Epithelial cell of prostate (primary cell): ENCODE results near the gene CTSK.
"Not testable (repeated sequence)": the region's sequence is repeated elsewhere in the genome, so short reads cannot be mapped to it uniquely, and the experiment has no call there.

Source experiments
- DNase-seq: peaks from one replicate; pipeline ENCODE4 v3.0.0-alpha.2; 2011; ENCODE audit warnings: low read depth, low spot score
- H3K27ac ChIP-seq: fragments of 450-650 bp; 2 replicates; pipeline ENCODE4 v1.5.1; 2017; ENCODE audit warnings: mild to moderate bottlenecking

CTSK gene

GRCh38 chr1:150808121-150808520, at the start of gene CTSK:
Gene CTSK, minus strand, starts transcription at chr1:150808260. Its CDS starts 1,455 bp downstream, at chr1:150806805.
- H3K27ac ChIP-seq: no peak within 1 kb of the TSS
- DNase-seq: no peak

GRCh38 chr1:150852734-150853133, 44.7 kb upstream of the CTSK start:
- not testable (repeated sequence) for DNase-seq, H3K27ac ChIP-seq

DNA sequence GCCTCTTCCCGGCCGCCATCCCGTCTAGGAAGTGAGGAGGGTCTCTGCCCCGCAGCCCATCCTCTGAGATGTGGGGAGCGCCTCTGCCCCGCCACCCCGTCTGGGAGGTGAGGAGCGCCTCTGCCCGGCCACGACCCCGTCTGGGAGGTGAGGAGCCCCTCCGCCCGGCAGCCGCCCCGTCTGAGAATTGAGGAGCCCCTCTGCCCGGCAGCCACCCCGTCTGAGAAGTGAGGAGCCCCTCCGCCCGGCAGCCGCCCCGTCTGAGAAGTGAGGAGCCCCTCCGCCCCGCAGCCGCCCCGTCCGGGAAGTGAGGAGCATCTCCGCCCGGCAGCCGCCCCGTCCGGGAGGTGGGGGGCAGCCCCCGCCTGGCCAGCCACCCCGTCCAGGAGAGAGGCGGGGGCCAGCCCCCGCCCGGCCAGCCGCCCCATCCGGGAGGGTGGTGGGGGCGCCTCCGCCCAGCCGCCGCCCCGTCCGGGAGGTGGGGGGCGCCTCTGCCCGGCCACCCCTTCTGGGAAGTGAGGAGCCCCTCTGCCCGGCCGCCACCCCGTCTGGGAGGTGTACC, 42.8 kb upstream of the CTSK start:
- not testable (repeated sequence) for DNase-seq, H3K27ac ChIP-seq

DNA sequence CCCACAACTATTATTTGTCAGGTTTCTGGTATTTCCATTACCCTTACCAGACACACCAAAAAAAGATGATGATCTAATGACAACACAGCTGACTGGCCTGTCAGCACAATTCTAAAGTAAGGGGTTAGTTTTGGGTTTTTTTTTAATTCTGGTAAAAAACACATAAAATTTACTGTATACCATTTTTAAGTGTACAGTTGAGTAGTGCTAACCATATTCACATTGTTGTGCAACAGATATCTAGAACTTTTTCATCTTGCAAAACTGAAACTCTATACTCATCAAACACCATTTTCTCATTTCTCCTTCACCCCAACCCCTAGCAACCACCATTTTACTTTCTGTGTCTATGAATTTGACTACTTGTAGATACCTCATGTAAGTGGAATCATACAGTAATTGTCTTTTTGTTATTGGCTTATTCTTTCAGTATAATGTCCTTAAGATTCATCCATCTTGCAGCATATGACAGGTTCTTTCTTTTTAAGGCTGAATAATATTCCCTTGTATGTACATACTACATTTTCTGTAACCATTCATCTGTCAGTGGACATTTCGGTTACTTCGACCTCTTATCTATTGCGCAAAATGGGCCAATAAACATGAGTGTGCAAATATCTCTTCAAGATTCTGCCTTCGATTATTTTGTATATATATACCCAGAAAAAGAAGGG, 38.5 kb upstream of the CTSK start:
- no peak overlapping the region for H3K27ac ChIP-seq
- no peak for DNase-seq

- no peak for DNase-seq
- no peak overlapping the region for H3K27ac ChIP-seq
These were observed 35.4 kb upstream of the CTSK start for GRCh38 chr1:150843474-150843873.

DNA sequence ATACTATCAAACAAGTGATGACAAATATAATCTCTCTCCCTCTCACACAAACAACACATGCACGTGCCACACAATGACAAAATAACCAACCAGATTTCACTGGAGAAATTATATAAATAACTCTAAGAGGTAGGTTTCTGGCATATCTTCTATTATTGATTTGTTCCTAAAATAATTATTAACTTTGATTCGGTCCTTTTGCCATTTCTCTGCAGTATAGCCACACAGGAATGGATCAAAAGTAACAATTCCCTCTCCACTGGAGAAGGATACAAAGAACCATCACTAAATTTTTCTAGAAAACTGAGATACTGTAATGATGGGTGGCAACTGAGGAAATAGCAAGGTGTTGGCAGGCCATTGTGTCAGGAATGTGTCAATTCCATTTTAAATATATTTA, 34.9 kb upstream of the CTSK start:
- H3K27ac ChIP-seq: no peak overlapping the region
- no peak for DNase-seq

- no peak overlapping the region for H3K27ac ChIP-seq
- DNase-seq: no peak
These were observed 34.3 kb upstream of the CTSK start for GRCh38 chr1:150842343-150842742.

GRCh38 chr1:150841626-150842025, 33.6 kb upstream of the CTSK start:
- DNase-seq: no peak
- no peak overlapping the region for H3K27ac ChIP-seq

DNA sequence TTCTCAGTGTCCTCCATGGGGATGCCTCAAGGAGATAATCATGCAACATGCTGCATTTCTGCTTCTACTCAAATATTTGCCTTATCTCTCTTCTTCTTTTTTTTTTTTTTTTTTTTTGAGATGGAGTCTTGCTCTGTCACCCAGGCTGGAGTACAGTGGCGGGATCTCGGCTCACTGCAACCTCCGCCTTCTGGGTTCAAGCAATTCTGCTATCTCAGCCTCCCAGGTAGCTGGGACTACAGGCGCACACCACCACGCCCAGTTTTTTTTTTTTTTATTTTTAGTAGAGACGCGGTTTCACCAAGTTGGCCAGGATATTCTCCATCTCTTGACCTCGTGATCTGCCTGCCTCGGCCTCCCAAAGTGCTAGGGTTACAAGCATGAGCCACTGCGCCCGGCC, 32.8 kb upstream of the CTSK start:
- H3K27ac ChIP-seq: not testable (repeated sequence)

DNA sequence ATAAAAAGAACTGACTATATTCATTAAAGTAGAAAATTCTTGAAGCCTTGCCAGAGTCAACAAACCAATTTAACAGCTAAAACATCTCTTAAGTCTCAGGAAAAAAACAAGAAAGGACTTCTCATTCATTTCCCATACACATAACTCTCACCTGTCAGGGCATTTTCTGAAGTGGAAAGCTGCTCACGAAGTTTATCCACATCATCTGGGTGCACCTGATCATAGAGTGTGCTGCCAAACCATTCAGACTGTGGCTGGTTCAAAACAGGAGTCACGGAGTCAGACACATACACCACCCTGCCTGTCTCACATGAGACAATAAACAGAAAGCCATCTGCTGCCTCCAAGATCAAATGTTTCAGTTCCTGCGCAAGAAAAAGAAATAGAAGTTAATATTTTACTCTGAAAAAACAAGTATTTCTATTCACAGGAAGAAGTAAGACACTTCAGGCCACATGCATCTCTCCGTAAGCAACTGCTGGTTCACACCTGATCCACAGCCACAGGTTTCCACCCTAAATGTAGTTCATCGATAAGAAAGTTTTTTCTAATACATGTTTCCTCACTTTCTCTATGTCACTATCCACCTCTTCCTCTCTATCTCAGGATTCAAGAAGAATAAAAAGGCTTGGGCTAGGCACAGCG, 28.2 kb upstream of the CTSK start:
- DNase-seq: no peak
- H3K27ac ChIP-seq: no peak overlapping the region

More for the DNA sequence above, 32.8 kb upstream of the CTSK start:
- DNase-seq: not testable (repeated sequence)

- not testable (repeated sequence) for H3K27ac ChIP-seq, DNase-seq
These were observed 25.9 kb upstream of the CTSK start for GRCh38 chr1:150833961-150834360.

DNA sequence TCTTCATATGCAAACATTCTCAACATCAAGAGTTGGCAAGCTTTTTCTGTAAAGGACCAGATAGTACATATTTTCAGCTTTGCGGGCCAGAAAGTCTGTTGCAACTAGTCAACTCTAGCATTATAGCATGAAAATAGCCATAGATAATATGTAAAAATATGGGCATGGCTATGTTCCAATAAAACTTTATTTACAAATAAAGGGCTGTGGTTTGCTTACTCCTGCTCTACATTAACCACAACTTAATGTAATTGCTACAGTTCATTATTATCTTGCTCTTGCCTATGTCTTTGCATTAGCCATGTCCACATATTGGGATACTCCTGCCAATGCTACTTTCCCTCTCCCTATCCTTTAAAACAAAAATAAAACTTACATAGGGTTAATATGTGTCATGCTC, 24.5 kb upstream of the CTSK start:
- no peak for DNase-seq
- no peak overlapping the region for H3K27ac ChIP-seq

DNA sequence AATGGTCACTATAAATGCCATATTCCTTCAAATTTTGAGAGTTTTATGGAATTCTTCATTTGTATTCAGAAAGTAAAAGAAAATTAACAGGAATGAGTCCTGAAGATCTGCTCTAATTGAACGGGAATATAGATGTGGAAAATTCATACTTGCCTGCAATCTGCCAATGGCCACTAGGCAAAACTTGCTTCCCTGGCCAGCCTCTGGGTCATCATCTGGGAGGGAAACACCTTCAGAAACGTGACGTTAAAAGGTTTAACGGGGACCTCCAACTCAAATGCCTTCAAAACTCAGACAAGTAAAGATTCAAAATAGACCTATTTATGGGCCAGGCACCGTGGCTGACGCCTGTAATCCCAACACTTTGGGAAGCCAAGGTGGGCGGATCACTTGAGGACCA, 21.7 kb upstream of the CTSK start:
- no peak for DNase-seq
- no peak overlapping the region for H3K27ac ChIP-seq

GRCh38 chr1:150826299-150826698, 18.2 kb upstream of the CTSK start:
- H3K27ac ChIP-seq: no peak overlapping the region
- DNase-seq: no peak

DNA sequence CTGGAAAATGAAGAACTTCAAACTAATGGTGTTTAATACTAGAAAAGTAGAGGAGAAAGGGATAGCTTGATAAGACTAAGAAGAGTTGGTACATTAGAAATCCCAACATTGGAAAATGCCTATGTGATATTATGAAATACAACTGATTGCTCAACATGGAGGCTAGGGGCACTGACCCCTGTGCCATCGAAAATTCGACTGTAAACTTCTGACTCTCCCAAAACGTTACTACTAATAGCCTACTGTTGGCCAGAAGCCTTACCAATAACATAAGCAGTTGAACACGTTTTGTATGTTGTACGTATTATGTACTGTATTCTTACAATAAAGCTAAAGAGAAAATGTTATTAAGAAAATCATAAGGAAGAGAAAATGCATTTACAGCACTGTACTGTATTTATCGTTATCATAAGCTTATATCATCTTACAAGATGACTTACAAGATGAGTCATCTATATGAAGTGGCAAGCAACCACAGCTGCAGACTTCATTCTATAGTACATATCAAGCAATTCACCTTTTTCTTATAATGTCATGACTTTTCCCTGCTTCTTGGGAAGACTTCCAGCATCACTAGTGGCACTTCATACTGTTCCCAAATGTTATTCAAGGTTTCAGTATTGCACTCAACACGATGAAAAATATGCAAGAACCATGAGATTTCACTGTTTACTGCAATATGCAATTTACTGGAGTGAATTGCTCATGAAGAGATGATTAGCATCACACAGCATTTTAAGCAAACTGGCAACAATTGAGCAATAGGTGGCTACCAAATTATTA, 12.9 kb upstream of the CTSK start:
- no peak for DNase-seq
- no peak overlapping the region for H3K27ac ChIP-seq

DNA sequence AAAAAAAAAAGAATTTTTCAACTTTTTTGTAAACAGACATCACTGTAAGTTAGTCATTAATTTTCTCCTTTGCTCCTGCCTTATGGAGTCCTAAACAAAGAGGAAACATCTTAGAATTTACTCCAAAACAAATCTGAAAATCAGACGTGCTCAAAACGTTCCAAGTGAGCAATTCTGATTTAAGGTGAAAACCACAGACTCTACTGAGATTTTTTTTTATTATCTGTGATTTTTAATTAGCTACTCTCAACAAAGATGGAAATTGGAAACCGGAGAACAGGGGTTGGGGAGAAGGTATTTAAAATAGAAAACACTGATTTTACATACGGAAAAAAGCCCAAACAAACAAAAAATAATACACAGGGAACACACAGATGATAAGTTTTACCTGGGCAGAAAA, 7.8 kb upstream of the CTSK start:
- no peak for DNase-seq
- H3K27ac ChIP-seq: no peak overlapping the region

DNA sequence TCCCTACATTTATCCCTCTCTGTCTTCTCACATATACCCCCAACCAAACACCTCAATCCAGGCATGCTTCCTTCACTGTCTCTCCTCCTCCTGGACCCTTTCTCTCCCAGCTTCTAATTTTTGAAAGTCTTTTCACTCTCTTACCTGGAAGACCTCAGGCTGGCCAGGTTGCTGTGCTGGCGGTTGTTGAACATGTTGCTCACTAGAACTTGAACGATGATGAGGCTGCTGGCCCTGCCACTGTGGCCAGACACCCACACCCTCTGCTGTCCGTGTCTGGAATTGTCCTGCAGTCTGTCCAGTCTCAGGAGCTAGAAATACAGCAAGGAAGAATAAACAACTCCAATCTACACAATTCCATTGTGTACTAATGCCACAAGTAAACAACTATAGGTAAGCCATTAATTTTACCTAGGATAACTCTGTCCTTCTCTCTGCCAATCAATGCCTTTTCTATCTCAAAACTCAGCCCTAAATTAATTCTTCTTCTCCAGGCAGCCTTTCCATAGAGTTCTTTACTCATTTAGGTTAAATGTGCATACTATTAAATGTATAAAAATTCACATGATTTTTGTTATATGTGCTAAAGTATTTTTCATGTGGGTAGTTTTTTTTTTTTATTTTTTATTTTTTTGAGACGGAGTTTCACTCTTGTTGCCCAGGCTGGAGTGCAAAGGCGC, 5.1 kb upstream of the CTSK start:
- no peak overlapping the region for H3K27ac ChIP-seq
- DNase-seq: peak; percentile 24

- H3K27ac ChIP-seq: no peak overlapping the region
- no peak for DNase-seq
These were observed 3.0 kb upstream of the CTSK start for GRCh38 chr1:150810958-150811659.

- H3K27ac ChIP-seq: peak overlapping the region; percentile 46
- DNase-seq: peak; percentile 69
These were observed 1.6 kb upstream of the CTSK start for GRCh38 chr1:150809651-150810050.

DNA sequence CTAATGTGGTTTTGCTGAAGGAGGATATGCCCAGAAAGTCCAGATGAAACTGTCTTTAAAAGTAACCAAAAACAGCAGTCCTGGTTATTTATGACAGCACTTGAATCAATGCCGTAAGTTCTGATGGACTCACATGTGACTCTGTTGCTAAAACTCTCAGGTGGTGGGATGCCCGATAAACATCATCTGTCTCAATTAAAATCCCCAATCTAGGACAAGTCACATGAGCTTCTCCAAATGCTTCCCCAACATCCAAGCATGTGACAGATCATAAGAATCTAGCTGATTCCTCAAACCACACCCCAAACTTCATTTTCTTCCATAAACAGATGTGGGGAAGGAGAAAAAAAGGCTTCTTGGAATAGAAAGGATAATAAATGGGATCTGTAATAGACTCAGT, 786 bp upstream of the CTSK start:
- H3K27ac ChIP-seq: no peak overlapping the region
- DNase-seq: no peak
